NCI-H524 (cell line): ENCODE data around the gene ACOT7.
A peak's percentile ranks its signal among the peaks of the same experiment; 100 is the strongest.

ENCODE experiments used
- DNase-seq, 2 experiments: peaks; one replicate each; lab custom pipeline; 2025; lab: John Stamatoyannopoulos, UW

Gene ACOT7

GRCh38 chr1:6347641-6348487 is 45.7 kb downstream of the ACOT7 start:
- DNase-seq = peak; percentile 22 to 43

- no peak for DNase-seq
These were observed 48.1 kb downstream of the ACOT7 start for GRCh38 chr1:6345460-6345859.

- DNase-seq = no peak
These were observed 48.6 kb downstream of the ACOT7 start for GRCh38 chr1:6345009-6345408.

- DNase-seq = peak; percentile 49 to 73
These were observed 49.8 kb downstream of the ACOT7 start for GRCh38 chr1:6343506-6344405.

- DNase-seq = no peak
These were observed 51.5 kb downstream of the ACOT7 start for GRCh38 chr1:6342056-6342455.

GRCh38 chr1:6338695-6339094 is 54.9 kb downstream of the ACOT7 start:
- DNase-seq = no peak

GRCh38 chr1:6336776-6337622 is 56.6 kb downstream of the ACOT7 start:
- no peak for DNase-seq

- no peak for DNase-seq
These were observed 59.1 kb downstream of the ACOT7 start for GRCh38 chr1:6334261-6334993.

- DNase-seq = no peak
These were observed 60.7 kb downstream of the ACOT7 start for GRCh38 chr1:6332821-6333220.

GRCh38 chr1:6331543-6332273 is 61.9 kb downstream of the ACOT7 start:
- DNase-seq = no peak

GRCh38 chr1:6330410-6330911 is 63.1 kb downstream of the ACOT7 start:
- DNase-seq = no peak

- no peak for DNase-seq
These were observed 63.7 kb downstream of the ACOT7 start for GRCh38 chr1:6329851-6330250.

- no peak for DNase-seq
These were observed 64.2 kb downstream of the ACOT7 start for GRCh38 chr1:6329396-6329795.

GRCh38 chr1:6328696-6329095 is 64.9 kb downstream of the ACOT7 start:
- DNase-seq = no peak

GRCh38 chr1:6328091-6328490 is 65.5 kb downstream of the ACOT7 start:
- no peak for DNase-seq

GRCh38 chr1:6325482-6325881 is 68.1 kb downstream of the ACOT7 start:
- no peak for DNase-seq

GRCh38 chr1:6322161-6322560 is 71.4 kb downstream of the ACOT7 start:
- no peak for DNase-seq

- no peak for DNase-seq
These were observed 72.4 kb downstream of the ACOT7 start for GRCh38 chr1:6321205-6321604.

- no peak for DNase-seq
These were observed 76.3 kb downstream of the ACOT7 start for GRCh38 chr1:6317098-6317760.
